ENCODE measurements around the gene UBAC2.

Gene UBAC2

GRCh38 chr13:99367106-99367616, 166.5 kb downstream of the UBAC2 start:
- TF ChIP-seq CTCF (conservative IDR thresholded peaks at IDR 0.05; ENCODE audit: low read depth, low read length), result no peak
- Histone ChIP-seq H2AFZ (ENCODE audit: low read depth) (no peak overlapping the region), H3K4me3 (IDR thresholded peaks at IDR 0.05; ENCODE audit: insufficient read depth, low read depth, low read length) (no peak overlapping the region), H3K79me2 (ENCODE audit: insufficient read depth, low read depth) (no peaks in the 10 kb centered on the region), H3K4me2 (no peak overlapping the region), H4K20me1 (ENCODE audit: insufficient read depth) (no peaks in the 10 kb centered on the region), H3K36me3 (ENCODE audit: insufficient read depth) (no peaks in the 10 kb centered on the region), H3K27ac (no peak overlapping the region), H3K27me3 (ENCODE audit: insufficient read depth, low read depth) (no peaks in the 10 kb centered on the region), H3K4me1 (ENCODE audit: low read depth, poor library complexity, severe bottlenecking) (no peaks in the 10 kb centered on the region), H3K9ac (no peak overlapping the region)

- no peaks in the 10 kb centered on the region for H3K36me3 ChIP-seq (ENCODE audit: insufficient read depth)
- H3K79me2 ChIP-seq (ENCODE audit: insufficient read depth, low read depth), result no peaks in the 10 kb centered on the region
- H3K27me3 ChIP-seq (ENCODE audit: insufficient read depth, low read depth), result no peaks in the 10 kb centered on the region
- H3K4me1 ChIP-seq (ENCODE audit: low read depth, poor library complexity, severe bottlenecking), result no peaks in the 10 kb centered on the region
- H3K4me2 ChIP-seq, result no peak overlapping the region
- H2AFZ ChIP-seq (ENCODE audit: low read depth), result no peak overlapping the region
- H3K4me3 ChIP-seq (IDR thresholded peaks at IDR 0.05; ENCODE audit: insufficient read depth, low read depth, low read length), result no peak overlapping the region
- no peak overlapping the region for H3K27ac ChIP-seq
- no peak overlapping the region for H3K9ac ChIP-seq
- TF ChIP-seq CTCF (conservative IDR thresholded peaks at IDR 0.05; ENCODE audit: low read depth, low read length), result no peak
- no peaks in the 10 kb centered on the region for H4K20me1 ChIP-seq (ENCODE audit: insufficient read depth)
These were observed 167.2 kb downstream of the UBAC2 start for GRCh38 chr13:99367663-99368448.

GRCh38 chr13:99370481-99371275, 170.0 kb downstream of the UBAC2 start:
- no peak overlapping the region for H3K27ac ChIP-seq
- no peak for TF ChIP-seq CTCF (conservative IDR thresholded peaks at IDR 0.05; ENCODE audit: low read depth, low read length)
- no peaks in the 10 kb centered on the region for H3K4me1 ChIP-seq (ENCODE audit: low read depth, poor library complexity, severe bottlenecking)

GRCh38 chr13:99371956-99372355, 171.3 kb downstream of the UBAC2 start:
- H3K27me3 ChIP-seq (ENCODE audit: insufficient read depth, low read depth), result no peaks in the 10 kb centered on the region
- no peak overlapping the region for H2AFZ ChIP-seq (ENCODE audit: low read depth)
- H3K9ac ChIP-seq, result no peak overlapping the region
- no peaks in the 10 kb centered on the region for H3K36me3 ChIP-seq (ENCODE audit: insufficient read depth)
- no peak overlapping the region for H3K27ac ChIP-seq
- H3K4me2 ChIP-seq, result no peak overlapping the region
- no peak overlapping the region for H3K4me3 ChIP-seq (IDR thresholded peaks at IDR 0.05; ENCODE audit: insufficient read depth, low read depth, low read length)
- H3K4me1 ChIP-seq (ENCODE audit: low read depth, poor library complexity, severe bottlenecking), result no peaks in the 10 kb centered on the region
- H3K79me2 ChIP-seq (ENCODE audit: insufficient read depth, low read depth), result no peaks in the 10 kb centered on the region
- H4K20me1 ChIP-seq (ENCODE audit: insufficient read depth), result no peaks in the 10 kb centered on the region
- TF ChIP-seq CTCF (conservative IDR thresholded peaks at IDR 0.05; ENCODE audit: low read depth, low read length), result no peak

More at GRCh38 chr13:99370481-99371275, 170.0 kb downstream of the UBAC2 start:
- H2AFZ ChIP-seq (ENCODE audit: low read depth), result no peak overlapping the region
- no peaks in the 10 kb centered on the region for H3K36me3 ChIP-seq (ENCODE audit: insufficient read depth)
- H3K4me2 ChIP-seq, result no peak overlapping the region
- H4K20me1 ChIP-seq (ENCODE audit: insufficient read depth), result no peaks in the 10 kb centered on the region
- H3K9ac ChIP-seq, result no peak overlapping the region
- H3K27me3 ChIP-seq (ENCODE audit: insufficient read depth, low read depth), result no peaks in the 10 kb centered on the region
- no peaks in the 10 kb centered on the region for H3K79me2 ChIP-seq (ENCODE audit: insufficient read depth, low read depth)
- no peak overlapping the region for H3K4me3 ChIP-seq (IDR thresholded peaks at IDR 0.05; ENCODE audit: insufficient read depth, low read depth, low read length)
